Dendritic cell treated with granulocyte-macrophage colony-stimulating factor and Interleukin-4, amounts not matched to agents 40 ng/mL and 50 ng/mL, for 4 days (primary cell): ENCODE measurements around the gene PPID.
"Not testable (repeated sequence)": the region's sequence is repeated elsewhere in the genome, so short reads cannot be mapped to it uniquely, and the experiment has no call there.

Experiments
- H3K27ac Mint-ChIP-seq: one replicate; pipeline ENCODE4 v1.8.0; 2022; ENCODE audit warnings: mild to moderate bottlenecking, mixed read lengths
- H3K27me3 Mint-ChIP-seq: one replicate; pipeline ENCODE4 v1.8.0; 2022; ENCODE audit warnings: mild to moderate bottlenecking, mixed read lengths
- H3K36me3 Mint-ChIP-seq: one replicate; pipeline ENCODE4 v1.8.0; 2022; ENCODE audit warnings: low read depth, mixed read lengths
- H3K4me1 Mint-ChIP-seq: one replicate; pipeline ENCODE4 v1.8.0; 2022; ENCODE audit warnings: low read depth, mixed read lengths
- H3K4me3 Mint-ChIP-seq: one replicate; pipeline ENCODE4 v1.8.0; 2022; ENCODE audit warnings: mild to moderate bottlenecking, moderate library complexity, mixed read lengths
- H3K9me3 Mint-ChIP-seq: one replicate; pipeline ENCODE4 v1.8.0; 2022; ENCODE audit warnings: mixed read lengths
- intact Hi-C: fragments of 100-400 bp; cut with micrococcal nuclease; formaldehyde crosslinking; loops from one replicate; pipeline ENCODE4 v1.15.0; 2022

The PPID gene

DNA sequence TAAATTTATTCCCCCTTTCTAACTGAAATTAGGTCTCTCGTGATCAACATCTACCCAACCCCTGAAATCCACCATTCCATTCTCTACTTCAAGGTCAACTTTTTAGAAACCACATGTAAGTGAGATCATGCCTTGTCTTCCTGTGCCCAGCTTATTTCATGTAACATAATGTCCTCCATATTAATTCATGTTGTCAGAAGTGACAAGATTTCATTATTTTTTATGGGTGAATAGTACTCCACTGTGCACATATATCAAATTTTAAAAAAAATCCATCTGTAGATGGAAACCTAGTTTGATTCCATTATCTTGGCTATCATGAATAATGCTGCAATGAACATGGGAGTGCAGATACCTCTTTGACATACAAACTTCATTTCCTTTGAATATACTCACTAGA lies 1.5 kb downstream of the PPID start:
- Mint-ChIP-seq H3K4me3 (no peak overlapping the region), H3K4me1 (peaks cover 35% of the 10 kb centered on the region), H3K36me3 (peaks cover 64% of the 10 kb centered on the region), H3K9me3 (no peaks in the 10 kb centered on the region), H3K27me3 (no peaks in the 10 kb centered on the region), H3K27ac (peak overlapping the region; percentile 17)
- intact Hi-C loops, result loop anchor here (2.0 to 5.0 kb wide), 4 partner anchors 45 to 457 kb away; no protein-coding TSS in a partner anchor

DNA sequence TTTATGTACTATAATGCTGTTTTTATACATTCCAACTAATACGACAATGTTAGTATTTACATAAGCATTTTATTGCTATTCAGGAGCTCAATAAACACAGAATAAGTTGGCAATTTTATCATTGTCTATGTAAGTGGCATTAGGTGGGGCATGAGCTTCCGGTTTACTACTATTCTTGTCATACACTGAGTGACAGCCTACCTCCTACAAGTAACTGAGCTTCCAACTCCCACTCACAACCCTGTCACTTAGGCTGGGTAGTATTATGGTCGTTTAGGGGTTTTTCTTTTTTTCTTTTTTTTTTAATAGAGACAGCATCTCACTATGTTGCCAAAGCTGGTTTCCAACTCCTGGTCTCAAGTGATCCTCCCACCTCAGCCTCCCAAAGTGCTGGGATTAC lies 7.4 kb downstream of the PPID start:
- Mint-ChIP-seq H3K27ac (peak overlapping the region; percentile 46), H3K9me3 (no peaks in the 10 kb centered on the region), H3K4me3 (no peak overlapping the region), H3K27me3 (no peaks in the 10 kb centered on the region), H3K4me1 (peaks cover 31% of the 10 kb centered on the region), H3K36me3 (peaks cover 94% of the 10 kb centered on the region)
- intact Hi-C loops, result no loop called here

DNA sequence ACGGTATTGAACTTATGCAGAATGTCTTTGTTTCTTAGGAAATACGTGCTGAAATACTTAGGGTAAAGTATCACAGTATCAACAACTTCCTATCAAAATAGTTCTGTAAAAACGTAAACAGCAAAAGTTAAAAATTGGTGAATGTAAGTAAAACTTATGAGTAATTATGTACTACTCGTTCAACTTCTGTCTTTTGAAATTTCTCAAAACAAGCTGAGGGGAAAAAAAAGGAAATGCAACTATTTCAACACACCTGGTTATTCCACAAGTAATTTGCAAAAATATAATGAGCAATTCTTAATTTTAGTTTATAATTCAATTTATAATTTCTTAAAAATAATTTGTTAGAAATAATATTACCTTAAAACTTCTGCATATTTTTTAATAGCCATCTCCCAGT lies 8.3 kb downstream of the PPID start:
- H3K27me3 Mint-ChIP-seq, result no peaks in the 10 kb centered on the region
- peaks cover 93% of the 10 kb centered on the region for H3K36me3 Mint-ChIP-seq
- H3K4me1 Mint-ChIP-seq, result peaks cover 30% of the 10 kb centered on the region
- no peak overlapping the region for H3K27ac Mint-ChIP-seq
- no peaks in the 10 kb centered on the region for H3K9me3 Mint-ChIP-seq
- no peak overlapping the region for H3K4me3 Mint-ChIP-seq
- intact Hi-C loops, result no loop called here

DNA sequence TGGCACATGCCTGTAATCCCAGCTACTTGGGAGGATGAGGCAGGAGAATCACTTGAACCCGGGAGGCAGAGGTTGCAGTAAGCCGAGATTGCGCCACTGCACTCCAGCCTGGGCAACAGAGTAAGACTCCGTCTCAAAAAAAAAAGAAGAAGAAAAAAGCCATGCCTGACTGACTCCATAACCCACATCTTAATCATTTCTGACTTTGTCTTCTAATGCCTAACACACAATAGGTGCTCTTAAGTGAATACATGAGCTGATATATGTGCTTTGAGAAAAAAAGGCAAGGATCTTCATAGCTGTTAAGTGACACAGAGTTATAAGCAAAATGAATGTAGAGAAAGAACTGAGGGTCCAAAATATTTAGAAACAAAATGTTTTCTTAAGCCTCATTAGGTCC lies 10.6 kb downstream of the PPID start:
- peaks cover 92% of the 10 kb centered on the region for H3K36me3 Mint-ChIP-seq
- H3K4me3 Mint-ChIP-seq, H3K27ac Mint-ChIP-seq, H3K27me3 Mint-ChIP-seq, H3K9me3 Mint-ChIP-seq, intact Hi-C loops: not testable (repeated sequence)
- peaks cover 16% of the 10 kb centered on the region for H3K4me1 Mint-ChIP-seq

DNA sequence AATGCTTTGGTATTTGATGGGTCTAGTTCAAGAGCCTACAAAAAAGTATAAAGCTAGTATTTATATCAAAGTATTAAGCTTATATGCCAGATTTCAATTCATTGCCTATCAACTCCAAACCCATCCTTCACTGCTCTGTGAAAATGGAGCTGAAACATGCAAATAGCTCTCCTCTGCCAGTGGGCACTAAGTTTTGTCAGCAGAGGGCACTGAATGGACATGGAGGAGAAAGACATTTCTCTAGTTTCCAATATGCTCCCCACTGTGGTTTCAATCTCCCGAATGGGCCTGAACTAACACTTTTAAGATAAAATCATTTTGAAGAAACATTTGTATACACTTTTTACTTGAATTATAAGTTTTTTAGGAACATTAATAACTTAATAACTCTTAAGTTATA lies 12.4 kb downstream of the PPID start:
- peaks cover 92% of the 10 kb centered on the region for H3K36me3 Mint-ChIP-seq

DNA sequence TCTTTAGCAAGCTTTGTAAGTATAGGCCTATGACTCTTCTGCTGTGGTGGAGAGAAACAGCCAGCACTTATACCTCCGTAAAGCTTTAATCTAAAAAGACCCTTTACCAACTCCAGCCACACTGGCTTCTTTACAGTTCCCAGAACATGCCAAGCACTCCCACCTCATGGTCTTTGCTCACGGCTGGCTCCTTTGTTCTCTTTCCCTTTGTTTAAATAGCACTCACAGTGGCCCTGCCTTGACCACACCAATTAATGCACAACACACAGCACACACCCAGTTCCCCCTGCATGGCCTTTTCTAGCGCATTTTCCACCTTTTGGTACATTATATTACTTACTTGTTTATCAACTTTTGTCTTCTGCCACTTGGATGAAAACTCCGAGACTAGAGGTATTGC lies 18.9 kb downstream of the PPID start:
- Mint-ChIP-seq H3K27me3 (no peaks in the 10 kb centered on the region), H3K4me1 (no peaks in the 10 kb centered on the region), H3K9me3 (no peaks in the 10 kb centered on the region), H3K4me3 (no peak overlapping the region), H3K36me3 (peaks cover 64% of the 10 kb centered on the region), H3K27ac (no peak overlapping the region)
- intact Hi-C loops, result no loop called here

More for the DNA sequence above, 12.4 kb downstream of the PPID start:
- H3K4me1 Mint-ChIP-seq, result peaks cover 10% of the 10 kb centered on the region
- H3K4me3 Mint-ChIP-seq, result no peak overlapping the region
- no peaks in the 10 kb centered on the region for H3K9me3 Mint-ChIP-seq
- intact Hi-C loops, result no loop called here
- H3K27ac Mint-ChIP-seq, result no peak overlapping the region
- no peaks in the 10 kb centered on the region for H3K27me3 Mint-ChIP-seq

DNA sequence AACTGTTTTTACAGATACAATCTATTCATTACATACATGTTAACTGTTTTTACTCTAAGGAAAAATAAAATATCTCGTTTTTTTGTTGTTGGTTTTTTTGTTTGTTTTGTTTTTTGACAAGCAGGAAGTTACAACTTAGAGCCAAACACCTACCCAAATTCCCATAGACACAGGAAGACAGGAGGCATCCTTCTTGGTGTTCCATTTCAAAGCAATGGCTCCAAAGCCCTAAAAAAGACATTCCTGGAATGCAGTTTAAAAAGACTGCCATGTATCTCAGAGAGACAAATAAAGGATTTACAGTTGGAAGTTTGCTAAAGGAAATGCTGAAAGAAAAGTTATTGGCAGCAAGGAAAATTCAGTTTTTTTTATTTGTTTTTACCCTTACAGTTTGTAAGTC lies 34.4 kb downstream of the PPID start:
- intact Hi-C loops, result no loop called here
- no peaks in the 10 kb centered on the region for H3K9me3 Mint-ChIP-seq
- peaks cover 47% of the 10 kb centered on the region for H3K36me3 Mint-ChIP-seq
- H3K27ac Mint-ChIP-seq, result no peak overlapping the region
- no peak overlapping the region for H3K4me3 Mint-ChIP-seq
- no peaks in the 10 kb centered on the region for H3K4me1 Mint-ChIP-seq
- H3K27me3 Mint-ChIP-seq, result no peaks in the 10 kb centered on the region

DNA sequence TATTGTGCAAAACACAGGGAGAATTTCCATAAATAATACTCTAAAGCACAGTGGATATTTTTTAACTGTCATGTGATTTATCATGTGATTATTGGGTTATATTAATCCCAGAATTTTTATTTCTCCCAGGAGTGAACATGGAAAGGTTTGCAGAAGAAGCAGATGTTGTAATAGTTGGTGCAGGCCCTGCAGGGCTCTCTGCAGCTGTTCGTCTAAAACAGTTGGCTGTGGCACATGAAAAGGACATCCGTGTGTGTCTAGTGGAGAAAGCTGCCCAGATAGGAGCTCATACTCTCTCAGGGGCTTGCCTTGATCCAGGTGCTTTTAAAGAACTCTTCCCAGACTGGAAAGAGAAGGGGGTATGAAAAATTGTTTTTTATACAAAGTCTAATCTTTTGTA lies 41.1 kb downstream of the PPID start:
- no peaks in the 10 kb centered on the region for H3K27me3 Mint-ChIP-seq
- H3K36me3 Mint-ChIP-seq, result peaks cover 17% of the 10 kb centered on the region
- H3K4me1 Mint-ChIP-seq, result no peaks in the 10 kb centered on the region
- no peak overlapping the region for H3K27ac Mint-ChIP-seq
- no peak overlapping the region for H3K4me3 Mint-ChIP-seq
- intact Hi-C loops, result no loop called here
- no peaks in the 10 kb centered on the region for H3K9me3 Mint-ChIP-seq

DNA sequence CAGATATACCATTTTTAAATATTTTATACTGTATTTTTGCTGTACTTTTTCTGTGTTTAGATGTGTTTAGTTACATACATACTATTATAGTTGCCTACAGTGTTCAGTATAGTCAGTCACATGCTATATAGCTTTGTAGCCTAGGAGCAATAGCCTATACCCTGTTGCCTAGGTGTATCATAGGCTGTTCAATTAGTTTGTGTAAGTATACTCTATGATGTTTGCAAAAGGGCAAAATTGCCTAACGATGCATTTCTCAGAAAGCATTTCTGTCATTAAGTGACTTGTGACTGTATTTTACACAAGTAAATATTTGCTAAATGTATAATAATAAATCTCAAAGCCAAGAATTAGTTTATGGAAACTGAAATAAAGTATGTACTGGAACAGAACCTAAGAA lies 41.6 kb downstream of the PPID start:
- Mint-ChIP-seq H3K27ac (no peak overlapping the region), H3K27me3 (no peaks in the 10 kb centered on the region), H3K36me3 (peaks cover 12% of the 10 kb centered on the region), H3K9me3 (no peaks in the 10 kb centered on the region), H3K4me1 (no peaks in the 10 kb centered on the region), H3K4me3 (no peak overlapping the region)
- intact Hi-C loops, result no loop called here

DNA sequence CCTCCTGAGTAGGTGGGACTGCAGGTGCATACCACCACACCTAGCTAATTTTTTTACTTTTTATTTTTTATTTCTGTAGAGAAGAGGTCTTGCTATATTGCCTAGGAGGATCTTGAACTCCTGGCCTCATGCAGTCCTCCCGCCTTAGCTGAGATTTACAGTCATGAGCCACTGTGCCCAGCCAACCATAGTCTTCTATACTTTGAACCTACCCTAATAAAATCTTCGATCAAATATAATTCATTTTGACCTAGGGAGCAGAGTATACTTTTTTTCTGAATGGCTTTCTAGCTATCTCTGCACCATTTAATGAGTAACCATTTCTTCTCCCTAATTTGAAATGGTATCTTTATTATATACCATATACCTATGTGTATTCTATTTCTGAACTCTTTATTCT lies 44.4 kb downstream of the PPID start:
- no peak overlapping the region for H3K27ac Mint-ChIP-seq

DNA sequence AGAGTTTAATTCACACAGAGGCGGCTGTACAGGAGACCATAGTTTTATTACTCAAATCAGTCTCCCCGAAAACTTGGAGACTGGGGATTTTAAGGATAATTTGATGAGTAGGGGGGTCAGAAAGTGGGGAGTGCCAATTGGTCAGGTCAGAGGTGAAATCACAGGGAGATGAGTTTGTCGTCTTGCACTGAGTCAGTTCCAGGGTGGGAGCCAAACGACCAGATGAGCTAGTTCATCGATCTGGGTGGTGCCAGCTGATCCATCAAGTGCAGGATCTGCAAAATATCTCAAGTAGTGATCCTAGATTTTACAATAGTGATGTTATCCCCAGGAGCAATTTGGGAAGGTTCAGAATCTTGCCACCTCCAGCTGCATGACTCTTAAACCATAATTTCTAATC lies 47.1 kb downstream of the PPID start:
- intact Hi-C loops, result no loop called here
- no peaks in the 10 kb centered on the region for H3K27me3 Mint-ChIP-seq
- peaks cover 10% of the 10 kb centered on the region for H3K4me1 Mint-ChIP-seq
- H3K27ac Mint-ChIP-seq, result no peak overlapping the region
- H3K9me3 Mint-ChIP-seq, result no peaks in the 10 kb centered on the region
- peaks cover 16% of the 10 kb centered on the region for H3K36me3 Mint-ChIP-seq
- H3K4me3 Mint-ChIP-seq, result no peak overlapping the region

More for the DNA sequence above, 44.4 kb downstream of the PPID start:
- no peaks in the 10 kb centered on the region for H3K36me3 Mint-ChIP-seq
- no peaks in the 10 kb centered on the region for H3K4me1 Mint-ChIP-seq
- H3K27me3 Mint-ChIP-seq, result no peaks in the 10 kb centered on the region
- intact Hi-C loops, result no loop called here
- H3K4me3 Mint-ChIP-seq, result no peak overlapping the region
- no peaks in the 10 kb centered on the region for H3K9me3 Mint-ChIP-seq

DNA sequence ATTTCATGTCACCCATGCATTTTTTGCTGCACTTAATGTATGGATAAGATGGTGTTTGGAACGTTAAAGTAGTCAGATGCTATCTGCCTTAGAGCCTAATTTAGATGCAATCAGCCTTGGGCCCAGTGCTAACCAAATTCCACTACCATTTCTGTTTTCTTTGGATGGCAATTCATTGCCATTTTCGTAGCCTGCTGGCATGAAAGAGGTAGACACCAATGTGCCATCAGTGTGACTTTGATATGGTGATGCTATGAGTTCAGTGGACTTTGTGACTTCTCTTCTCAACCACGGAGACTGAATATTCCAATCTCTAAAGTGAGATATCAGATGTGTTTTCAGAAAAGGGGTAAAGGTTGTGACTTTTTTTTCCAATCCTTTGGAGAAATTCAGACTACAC lies 49.6 kb downstream of the PPID start:
- Mint-ChIP-seq H3K4me3 (no peak overlapping the region), H3K9me3 (no peaks in the 10 kb centered on the region), H3K4me1 (peaks cover 18% of the 10 kb centered on the region), H3K36me3 (peaks cover 19% of the 10 kb centered on the region), H3K27me3 (no peaks in the 10 kb centered on the region), H3K27ac (no peak overlapping the region)
- intact Hi-C loops, result no loop called here

DNA sequence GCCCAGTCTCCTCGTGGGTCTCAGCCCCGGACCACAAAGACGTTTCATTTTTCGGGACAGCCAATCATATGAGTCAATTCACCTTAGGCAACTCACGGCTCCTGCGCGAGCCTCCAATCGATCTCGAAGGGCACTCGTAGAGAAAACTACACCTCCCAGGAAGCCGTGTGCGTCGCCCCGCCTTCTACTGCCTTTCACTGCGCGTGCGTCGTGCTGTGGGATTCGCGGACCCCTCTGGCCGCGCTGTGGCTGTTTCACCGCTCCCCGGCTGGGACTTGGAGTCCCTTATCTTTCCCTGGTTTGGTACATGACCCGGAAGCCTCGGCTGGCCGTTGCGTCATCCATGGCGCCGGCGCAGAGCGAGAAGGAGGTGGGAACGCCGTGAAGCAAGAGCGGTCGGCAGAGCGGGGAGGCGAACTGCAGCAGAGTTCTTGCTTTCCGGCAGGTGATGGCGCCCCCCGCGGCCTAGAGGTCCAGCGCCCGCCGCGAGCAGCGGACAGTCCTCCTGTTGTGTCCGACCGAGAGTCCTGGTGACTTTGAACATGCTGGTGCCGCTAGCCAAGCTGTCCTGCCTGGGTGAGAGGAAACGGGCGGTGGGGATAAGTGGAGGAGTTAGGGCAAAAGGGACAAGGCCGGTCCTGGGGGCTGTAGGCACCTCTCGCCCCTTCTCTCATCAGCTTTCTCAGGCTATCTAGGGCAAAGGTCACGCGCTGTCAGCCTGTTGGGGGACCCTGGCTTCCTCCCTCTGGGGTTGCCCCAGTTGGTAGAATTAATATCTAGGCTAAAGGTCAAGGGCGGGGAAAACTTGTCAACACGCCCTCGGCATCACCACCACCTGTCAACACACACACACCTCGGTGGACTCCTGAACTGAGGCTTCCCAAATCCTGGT lies 51.0 kb downstream of the PPID start, which contains the start of gene ETFDH:
TSS of gene ETFDH (plus strand) at position 382 of the 892 bp plus-strand sequence. CDS start at position 543, 161 bp downstream.
- peak within 1 kb of the TSS; percentile 96 for H3K27ac Mint-ChIP-seq
- peak within 1 kb of the TSS; percentile 94 for H3K4me3 Mint-ChIP-seq
- intact Hi-C loops, result loop anchor here (1.0 kb wide), 1 partner anchor 51 kb away; the partner anchor contains the start of gene PPID
- H3K27me3 Mint-ChIP-seq, result no peaks in the 10 kb centered on the region
- no peaks in the 10 kb centered on the region for H3K9me3 Mint-ChIP-seq
- peaks cover 19% of the 10 kb centered on the region for H3K36me3 Mint-ChIP-seq
- peaks cover 18% of the 10 kb centered on the region for H3K4me1 Mint-ChIP-seq

DNA sequence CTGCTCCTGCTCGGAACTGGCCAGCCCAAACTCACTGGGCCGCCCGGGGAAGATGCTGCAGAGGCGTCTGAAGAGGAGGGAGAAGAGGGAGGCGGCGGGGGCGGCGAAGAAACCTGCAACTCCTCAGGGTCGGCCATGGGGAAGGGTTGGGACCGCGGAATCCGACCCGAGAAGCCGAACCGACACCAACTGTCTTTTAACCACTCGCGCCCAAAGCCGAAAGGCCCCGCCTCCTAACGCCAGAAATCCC lies 51.6 kb downstream of the PPID start, which contains the start of gene C4orf46:
TSS of gene C4orf46 (minus strand) at position 223 of the 250 bp plus-strand sequence. CDS start at position 137, 86 bp downstream.
- Mint-ChIP-seq H3K27me3 (no peaks in the 10 kb centered on the region), H3K36me3 (peaks cover 19% of the 10 kb centered on the region), H3K27ac (peak within 1 kb of the TSS; percentile 96), H3K4me1 (peaks cover 18% of the 10 kb centered on the region), H3K4me3 (peak within 1 kb of the TSS; percentile 94), H3K9me3 (no peaks in the 10 kb centered on the region)
- intact Hi-C loops, result no loop called here
